RWPE2 (cell line): ENCODE measurements around the gene CABP2.

Experiments
- ATAC-seq: fragments of 200-7000 bp; cut with Tn5 transposase; 3 replicates; pipeline ENCODE4 v1.9.1; 2021; ENCODE audit warnings: low read depth
- DNase-seq: peaks from one replicate; pipeline ENCODE4 v3.0.0-alpha.2; 2020; ENCODE audit warnings: low spot score
- H3K27ac ChIP-seq: fragments of 450-650 bp; 2 replicates; pipeline ENCODE4 v1.5.1; 2017; ENCODE audit warnings: mild to moderate bottlenecking; ENCODE audit not compliant: poor library complexity, severe bottlenecking
- H3K27me3 ChIP-seq: fragments of 250-450 bp; sonication (Bioruptor Pico); 2 replicates; pipeline ENCODE4 v1.5.1; 2021; ENCODE audit warnings: mild to moderate bottlenecking, moderate library complexity; ENCODE audit not compliant: insufficient read depth, poor library complexity, severe bottlenecking
- H3K36me3 ChIP-seq: fragments of 250-450 bp; sonication (Bioruptor Pico); 2 replicates; pipeline ENCODE4 v1.5.1; 2020; ENCODE audit warnings: low read depth, mild to moderate bottlenecking, moderate library complexity
- H3K4me1 ChIP-seq: fragments of 250-450 bp; sonication (Bioruptor Pico); 2 replicates; pipeline ENCODE4 v1.5.1; 2021; ENCODE audit warnings: mild to moderate bottlenecking, moderate library complexity; ENCODE audit not compliant: insufficient read depth, poor library complexity, severe bottlenecking
- H3K4me3 ChIP-seq: fragments of 250-450 bp; sonication (Bioruptor Pico); 2 replicates; pipeline ENCODE4 v1.5.1; 2021; ENCODE audit warnings: mild to moderate bottlenecking, moderate library complexity; ENCODE audit not compliant: severe bottlenecking
- H3K9me3 ChIP-seq: fragments of 250-450 bp; sonication (Bioruptor Pico); 2 replicates; pipeline ENCODE4 v1.5.1; 2021; ENCODE audit warnings: mild to moderate bottlenecking, moderate library complexity; ENCODE audit not compliant: severe bottlenecking
- CTCF ChIP-seq: fragments of 450-650 bp; IDR thresholded peaks from one replicate; pipeline ENCODE4 v1.5.1; 2017; ENCODE audit warnings: mild to moderate bottlenecking, moderate library complexity; ENCODE audit not compliant: poor library complexity, severe bottlenecking

Gene CABP2

GRCh38 chr11:67538823-67539505 lies 15.7 kb upstream of the CABP2 start:
- no peaks in the 10 kb centered on the region for H3K4me1 ChIP-seq

GRCh38 chr11:67538306-67538705 lies 15.1 kb upstream of the CABP2 start:
- DNase-seq, result no peak
- no peak overlapping the region for H3K27ac ChIP-seq
- H3K4me1 ChIP-seq, result no peaks in the 10 kb centered on the region
- no peak for ATAC-seq
- peaks cover 19% of the 10 kb centered on the region for H3K9me3 ChIP-seq
- no peaks in the 10 kb centered on the region for H3K27me3 ChIP-seq
- no peak overlapping the region for H3K4me3 ChIP-seq
- H3K36me3 ChIP-seq, result no peaks in the 10 kb centered on the region
- TF ChIP-seq CTCF, result no peak

More at GRCh38 chr11:67538823-67539505, 15.7 kb upstream of the CABP2 start:
- DNase-seq (no peak), ATAC-seq (no peak)
- no peak overlapping the region for H3K27ac ChIP-seq
- no peaks in the 10 kb centered on the region for H3K27me3 ChIP-seq
- TF ChIP-seq CTCF, result no peak
- H3K9me3 ChIP-seq, result peaks cover 12% of the 10 kb centered on the region
- H3K36me3 ChIP-seq, result no peaks in the 10 kb centered on the region
- no peak overlapping the region for H3K4me3 ChIP-seq

GRCh38 chr11:67535561-67535960 lies 12.3 kb upstream of the CABP2 start:
- DNase-seq (no peak), ATAC-seq (no peak)
- no peaks in the 10 kb centered on the region for H3K27me3 ChIP-seq
- no peaks in the 10 kb centered on the region for H3K4me1 ChIP-seq
- no peak overlapping the region for H3K27ac ChIP-seq
- peaks cover 24% of the 10 kb centered on the region for H3K9me3 ChIP-seq
- H3K4me3 ChIP-seq, result no peak overlapping the region
- no peaks in the 10 kb centered on the region for H3K36me3 ChIP-seq
- no peak for TF ChIP-seq CTCF

GRCh38 chr11:67534070-67534679 lies 10.9 kb upstream of the CABP2 start:
- Histone ChIP-seq H3K27me3 (no peaks in the 10 kb centered on the region), H3K4me1 (no peaks in the 10 kb centered on the region), H3K36me3 (no peaks in the 10 kb centered on the region), H3K4me3 (no peak overlapping the region), H3K9me3 (peaks cover 24% of the 10 kb centered on the region), H3K27ac (no peak overlapping the region)
- no peak for ATAC-seq
- TF ChIP-seq CTCF, result no peak
- DNase-seq, result no peak

- ATAC-seq, result no peak
- Histone ChIP-seq H3K4me1 (no peaks in the 10 kb centered on the region), H3K9me3 (peaks cover 24% of the 10 kb centered on the region), H3K4me3 (no peak overlapping the region), H3K27me3 (no peaks in the 10 kb centered on the region), H3K36me3 (no peaks in the 10 kb centered on the region), H3K27ac (no peak overlapping the region)
- DNase-seq, result no peak
- no peak for TF ChIP-seq CTCF
Measured at GRCh38 chr11:67532889-67533288, 9.6 kb upstream of the CABP2 start.
